ENCODE data around the gene ALDH1L2.

- TF ChIP-seq, protein P1, sequence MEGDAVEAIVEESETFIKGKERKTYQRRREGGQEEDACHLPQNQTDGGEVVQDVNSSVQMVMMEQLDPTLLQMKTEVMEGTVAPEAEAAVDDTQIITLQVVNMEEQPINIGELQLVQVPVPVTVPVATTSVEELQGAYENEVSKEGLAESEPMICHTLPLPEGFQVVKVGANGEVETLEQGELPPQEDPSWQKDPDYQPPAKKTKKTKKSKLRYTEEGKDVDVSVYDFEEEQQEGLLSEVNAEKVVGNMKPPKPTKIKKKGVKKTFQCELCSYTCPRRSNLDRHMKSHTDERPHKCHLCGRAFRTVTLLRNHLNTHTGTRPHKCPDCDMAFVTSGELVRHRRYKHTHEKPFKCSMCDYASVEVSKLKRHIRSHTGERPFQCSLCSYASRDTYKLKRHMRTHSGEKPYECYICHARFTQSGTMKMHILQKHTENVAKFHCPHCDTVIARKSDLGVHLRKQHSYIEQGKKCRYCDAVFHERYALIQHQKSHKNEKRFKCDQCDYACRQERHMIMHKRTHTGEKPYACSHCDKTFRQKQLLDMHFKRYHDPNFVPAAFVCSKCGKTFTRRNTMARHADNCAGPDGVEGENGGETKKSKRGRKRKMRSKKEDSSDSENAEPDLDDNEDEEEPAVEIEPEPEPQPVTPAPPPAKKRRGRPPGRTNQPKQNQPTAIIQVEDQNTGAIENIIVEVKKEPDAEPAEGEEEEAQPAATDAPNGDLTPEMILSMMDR (optimal IDR thresholded peaks at IDR 0.05 in 1 of 3, IDR thresholded peaks at IDR 0.05 in 1 of 3, conservative IDR thresholded peaks at IDR 0.05 in 1 of 3; ENCODE audit: extremely low read depth in 1 of 3, insufficient read depth in 2 of 3, low read length in 3 of 3), result no peak
- TF ChIP-seq EZH2 (IDR thresholded peaks at IDR 0.05; ENCODE audit: low read length), result no peak
These were observed 47.2 kb downstream of the ALDH1L2 start for GRCh38 chr12:105036937-105037649.
